ENCODE data around the gene ATP6V0A4.
"Not testable (repeated sequence)": the region's sequence is repeated elsewhere in the genome, so short reads cannot be mapped to it uniquely, and the experiment has no call there.

Gene ATP6V0A4

DNA sequence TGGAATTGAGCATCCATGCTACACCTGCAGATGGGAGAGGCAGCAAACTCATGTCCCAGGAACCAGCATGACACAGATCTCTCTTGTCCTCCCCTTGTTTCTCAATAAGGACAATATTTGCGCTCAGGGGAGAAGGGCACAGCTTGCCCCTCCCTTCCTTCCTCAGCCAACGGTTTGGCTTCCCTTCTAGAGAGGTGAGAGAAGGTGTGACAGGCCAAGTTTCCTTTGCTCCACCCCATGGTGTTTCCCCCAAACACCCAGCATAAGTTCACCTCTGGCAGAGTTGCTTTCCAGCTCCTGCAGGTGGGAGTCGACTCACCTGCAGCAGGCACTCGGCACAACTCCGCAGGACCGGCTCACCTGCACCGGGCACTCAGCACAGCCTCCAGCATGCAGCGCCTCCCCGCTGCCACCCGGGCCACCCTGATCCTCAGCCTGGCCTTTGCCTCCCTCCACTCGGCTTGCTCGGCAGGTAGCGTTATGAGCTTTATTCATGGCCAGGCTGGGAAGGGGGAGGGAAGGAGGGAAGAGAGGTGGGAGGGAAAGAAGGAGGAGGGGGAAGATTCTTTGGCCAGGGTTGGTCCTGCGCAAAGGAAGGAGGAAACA, at the start of gene ATP6V0A4, which contains the start of gene TMEM213:
Gene ATP6V0A4, minus strand, starts transcription at position 482 of the 606 bp plus-strand sequence. CDS start 26,949 bp downstream, outside the sequence.
Gene TMEM213, plus strand, starts transcription at position 280 of the 606 bp plus-strand sequence. Its CDS starts 111 bp downstream, at position 391.
- DNase-seq, result no peak

DNA sequence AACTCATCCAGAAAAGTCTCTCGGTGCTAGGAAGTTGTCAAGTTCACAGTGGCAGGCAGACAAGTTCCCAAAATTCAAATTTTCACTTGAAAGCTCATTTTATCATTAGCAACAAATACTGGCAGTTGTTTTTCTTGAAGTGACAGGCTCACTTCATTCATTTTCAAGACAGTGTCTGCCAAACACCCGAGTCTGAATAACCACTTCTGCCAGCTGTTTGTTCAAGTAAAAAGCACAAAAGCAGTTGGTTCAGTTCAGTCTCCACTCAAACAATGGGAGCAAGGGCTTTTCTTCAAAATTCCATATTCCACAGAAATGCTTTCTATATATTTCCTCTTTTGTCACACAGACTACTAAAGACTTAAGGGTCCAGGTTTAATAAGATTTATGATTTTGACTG, 47.7 kb upstream of the ATP6V0A4 start:
- no peak for DNase-seq

DNA sequence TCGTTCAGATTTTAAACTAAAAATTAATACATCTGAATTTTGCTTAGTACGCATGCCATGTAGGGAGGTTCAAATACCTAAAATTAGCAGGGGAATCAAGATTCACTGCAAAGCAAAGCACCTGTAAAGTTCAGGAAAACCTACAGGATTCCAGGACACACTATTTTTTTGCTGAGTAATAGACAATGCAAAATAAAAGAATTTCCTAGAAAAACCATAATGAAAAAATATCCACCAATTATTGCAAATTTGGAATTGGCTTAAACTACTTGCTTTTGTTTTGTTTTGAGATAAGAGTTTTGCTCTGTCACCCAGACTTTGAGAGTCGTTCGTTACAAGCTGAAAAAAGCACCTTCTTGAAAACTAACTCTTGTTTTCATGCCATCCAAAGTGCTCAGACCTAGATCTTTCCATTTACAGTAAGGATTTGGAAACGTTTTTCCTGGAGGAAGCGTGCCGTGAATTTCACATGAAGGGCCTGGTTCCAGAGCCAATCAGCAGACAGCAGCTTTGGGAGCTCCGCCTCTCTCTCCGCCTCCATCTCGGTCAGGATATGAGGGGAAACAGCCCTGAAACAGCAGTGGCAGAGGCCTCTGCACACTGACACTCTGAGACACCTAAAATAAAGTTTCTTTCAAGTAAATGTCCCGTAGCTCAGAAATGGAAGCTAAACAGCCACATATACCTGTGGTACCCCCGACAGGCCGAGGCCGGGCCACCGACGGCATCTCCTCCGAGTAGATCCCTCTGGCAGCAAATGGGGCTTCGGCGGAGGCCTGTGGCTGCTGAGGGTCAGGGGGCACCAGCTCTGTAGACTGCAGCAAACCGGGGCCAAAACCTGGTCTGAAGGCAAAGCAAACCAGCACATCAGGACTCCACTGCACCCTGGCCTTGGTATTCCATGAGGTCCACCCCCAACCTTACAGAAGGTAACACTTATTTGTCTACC, 45.9 kb upstream of the ATP6V0A4 start:
- DNase-seq, result no peak

DNA sequence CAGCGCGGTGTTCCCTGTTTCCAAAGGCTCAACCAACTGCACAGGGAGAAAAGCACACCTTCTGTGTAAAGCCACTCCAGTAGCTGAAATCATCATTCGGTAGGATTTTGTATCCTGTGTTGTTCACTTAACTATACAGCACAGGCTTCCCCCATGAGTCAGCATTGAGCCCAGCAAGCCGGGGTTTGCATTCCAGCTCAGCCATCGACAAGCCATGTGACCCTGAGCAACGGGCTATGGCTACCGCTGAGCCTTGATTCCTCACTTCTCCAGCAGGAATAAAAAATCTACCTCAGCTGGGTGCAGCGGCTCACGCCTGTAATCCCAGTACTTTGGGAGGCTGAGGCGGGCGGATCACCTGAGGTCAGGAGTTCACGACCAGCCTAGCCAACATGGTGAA, 44.1 kb upstream of the ATP6V0A4 start:
- no peak for DNase-seq

DNA sequence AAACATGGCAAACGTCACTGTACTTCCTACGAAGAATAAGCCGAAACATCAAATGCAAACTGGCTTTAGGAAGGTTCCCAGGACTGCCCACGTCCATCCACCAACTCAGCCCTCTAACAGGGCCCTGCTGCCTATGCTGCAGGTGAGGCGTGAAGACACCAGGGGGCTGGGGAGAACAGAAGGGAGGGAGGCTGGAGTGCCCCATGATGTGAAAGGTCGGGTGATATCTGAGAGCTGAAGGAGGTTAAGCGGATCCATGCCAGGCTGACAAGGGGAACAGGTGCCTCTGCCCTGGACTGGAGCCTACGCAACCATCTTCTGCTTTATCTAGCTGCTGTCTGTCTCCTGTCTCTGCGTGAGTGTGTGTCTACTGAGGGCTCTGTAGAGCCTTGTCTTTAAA, 40.2 kb upstream of the ATP6V0A4 start:
- no peak for DNase-seq

DNA sequence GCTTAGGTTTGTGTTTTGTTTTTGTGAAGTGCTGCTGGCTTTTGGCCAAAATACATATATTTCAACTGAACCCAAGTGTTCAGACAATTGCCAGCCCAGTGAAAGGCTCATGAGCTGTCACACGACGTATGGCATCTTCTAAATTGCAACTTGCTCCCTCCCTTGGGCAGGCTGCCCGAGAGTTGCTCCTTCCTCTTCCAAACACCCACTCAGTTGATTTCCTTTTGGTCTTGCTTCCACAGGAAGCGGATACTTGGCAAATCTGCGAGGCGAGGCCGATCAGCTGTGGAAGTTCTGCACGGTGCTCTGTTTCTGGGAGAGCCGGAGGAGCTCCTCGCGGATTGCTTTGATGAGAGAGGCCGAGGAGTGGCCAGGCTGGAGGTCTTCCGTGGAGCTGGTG, 39.6 kb upstream of the ATP6V0A4 start:
- no peak for DNase-seq

DNA sequence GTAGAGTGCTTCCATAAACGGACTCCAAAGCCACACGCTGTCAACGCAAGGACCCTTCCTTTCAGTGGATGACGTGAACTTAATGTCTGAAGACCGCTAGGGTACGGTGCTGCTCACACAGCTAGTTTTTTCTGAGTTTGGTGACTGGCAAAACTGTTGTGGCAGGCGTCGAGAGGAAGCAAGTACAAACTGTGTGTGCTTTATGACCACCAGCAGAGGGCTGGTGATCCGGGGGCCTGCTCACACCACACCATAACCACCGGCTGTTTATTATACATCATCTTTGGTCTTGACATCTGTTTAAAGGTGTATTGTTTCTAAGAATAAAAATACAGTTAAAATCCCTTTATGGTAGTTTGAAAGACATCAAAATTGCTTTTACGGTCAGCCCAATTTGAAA, 37.1 kb upstream of the ATP6V0A4 start:
- no peak for DNase-seq

DNA sequence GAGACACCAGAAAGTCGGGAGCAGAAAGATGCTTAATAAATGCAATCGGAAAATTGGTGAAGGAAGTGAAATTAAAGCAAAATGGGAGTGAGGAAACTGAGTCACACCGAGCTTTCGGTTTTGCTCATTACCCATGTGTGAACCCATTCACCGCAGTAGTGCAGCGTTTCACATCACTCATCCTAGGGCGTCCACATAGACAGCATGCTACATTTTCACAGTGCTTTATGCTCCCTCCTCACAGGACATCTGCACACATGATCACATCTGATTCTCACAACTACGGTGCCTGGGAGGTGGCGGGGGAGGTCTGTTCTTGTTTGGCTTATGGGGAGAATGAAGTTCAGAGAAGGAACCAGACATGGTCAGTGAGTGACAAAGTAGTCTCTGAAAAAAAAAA, 36.6 kb upstream of the ATP6V0A4 start:
- peak; percentile 30 to 41 for DNase-seq

DNA sequence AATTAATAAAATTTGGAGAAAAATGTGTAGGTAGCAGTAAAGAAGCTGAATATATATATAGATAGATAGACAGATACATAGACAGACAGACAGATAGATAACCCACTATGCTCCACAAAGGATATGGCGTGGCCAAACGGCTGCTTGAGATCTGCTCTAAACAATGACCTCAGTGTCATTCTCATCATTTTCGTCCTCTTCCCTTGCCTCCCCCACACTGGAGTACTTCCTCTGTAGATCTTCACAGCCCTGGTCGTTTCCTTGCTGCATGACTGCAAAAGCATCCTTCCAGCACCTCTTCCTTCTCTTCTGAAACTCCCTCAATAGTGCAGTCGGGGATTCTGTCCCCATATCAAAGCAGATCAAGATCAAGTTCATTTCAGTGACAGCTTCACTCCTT, 35.6 kb upstream of the ATP6V0A4 start:
- no peak for DNase-seq

DNA sequence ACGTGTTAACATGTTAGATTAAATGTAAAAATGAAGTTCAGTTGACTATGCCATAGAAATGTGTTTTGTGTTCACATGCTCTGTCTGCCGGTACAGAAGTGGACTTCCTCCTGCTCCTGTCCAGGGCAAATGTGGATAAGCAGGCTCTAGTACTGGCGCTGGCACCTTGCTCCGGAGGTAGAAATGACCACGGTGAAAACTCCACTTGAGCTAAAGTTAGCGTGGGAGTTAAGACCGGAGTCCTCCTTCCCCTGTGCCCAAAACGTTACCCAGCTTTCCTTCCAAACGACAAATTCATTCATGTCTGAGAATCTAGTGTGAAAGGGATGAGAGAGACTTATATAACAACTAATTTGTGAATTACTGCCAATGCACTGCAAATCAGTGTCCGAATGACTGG, 35.0 kb upstream of the ATP6V0A4 start:
- no peak for DNase-seq

DNA sequence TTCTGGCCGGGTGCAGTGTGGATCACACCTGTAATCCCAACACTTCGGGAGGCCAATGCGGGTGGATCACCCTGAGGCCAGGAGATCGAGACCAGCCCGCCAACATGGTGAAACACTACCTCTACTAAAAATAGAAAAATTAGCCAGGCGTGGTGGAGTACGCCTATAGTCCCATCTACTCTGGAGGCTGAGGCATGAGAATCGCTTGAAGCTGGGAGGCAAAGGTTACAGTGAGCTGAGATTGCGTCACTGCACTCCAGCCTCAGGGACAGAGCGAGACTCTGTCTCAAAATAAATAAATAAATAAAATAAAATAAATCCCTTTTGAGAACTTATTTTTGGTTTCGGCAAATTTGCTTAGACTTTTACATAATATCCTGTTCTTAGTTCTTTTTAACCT, 31.3 kb upstream of the ATP6V0A4 start:
- no peak for DNase-seq

DNA sequence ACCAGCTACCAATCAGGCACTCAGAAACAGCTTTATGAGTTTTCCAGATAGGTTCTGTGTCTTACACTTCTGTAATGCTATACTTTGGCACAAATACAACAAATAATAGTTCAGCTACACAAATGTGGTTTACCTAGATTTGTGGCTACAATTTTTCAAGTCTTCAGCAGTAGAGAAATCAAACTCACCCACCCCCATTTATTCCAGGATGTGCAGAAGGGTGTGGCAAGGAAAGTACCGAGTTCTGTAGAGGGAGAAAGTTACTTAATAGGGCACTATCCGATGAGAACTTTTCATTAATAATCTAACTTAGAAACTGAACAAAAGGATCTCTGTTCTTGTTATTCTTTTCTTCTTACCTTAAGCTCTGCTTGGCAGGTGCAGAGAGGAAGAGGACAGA, 30.3 kb upstream of the ATP6V0A4 start:
- no peak for DNase-seq

DNA sequence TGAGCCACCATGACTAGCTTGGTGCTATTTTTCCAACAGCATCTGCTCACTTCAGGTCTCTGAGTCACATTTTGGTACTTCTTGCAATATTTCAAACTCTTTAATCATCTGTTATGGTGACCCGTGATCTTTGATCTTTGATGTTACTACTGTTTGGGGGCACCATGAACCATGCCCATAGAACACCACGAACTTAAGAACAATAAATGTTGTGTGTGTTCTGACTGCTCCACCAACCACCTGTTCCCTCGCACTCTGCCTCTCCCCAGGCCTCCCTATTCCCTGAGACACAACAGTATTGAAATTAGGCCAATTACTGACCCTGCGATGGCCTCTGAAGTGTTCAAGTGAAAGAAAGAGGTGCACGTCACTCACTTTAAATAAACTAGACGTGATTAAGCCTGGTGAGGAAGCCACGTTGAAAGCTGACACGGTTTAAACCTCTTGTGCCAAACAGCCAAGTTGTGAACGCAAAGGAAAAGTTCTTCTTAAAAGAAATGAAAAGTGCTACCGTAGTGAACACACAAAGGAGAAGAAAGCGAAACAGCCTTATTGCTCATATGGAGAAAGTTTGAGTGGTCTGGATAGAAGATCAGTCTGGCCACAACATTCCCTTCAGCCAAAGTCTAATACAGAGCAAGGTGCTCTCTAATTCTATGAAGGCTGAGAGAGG, 27.2 kb upstream of the ATP6V0A4 start:
- DNase-seq, result no peak

DNA sequence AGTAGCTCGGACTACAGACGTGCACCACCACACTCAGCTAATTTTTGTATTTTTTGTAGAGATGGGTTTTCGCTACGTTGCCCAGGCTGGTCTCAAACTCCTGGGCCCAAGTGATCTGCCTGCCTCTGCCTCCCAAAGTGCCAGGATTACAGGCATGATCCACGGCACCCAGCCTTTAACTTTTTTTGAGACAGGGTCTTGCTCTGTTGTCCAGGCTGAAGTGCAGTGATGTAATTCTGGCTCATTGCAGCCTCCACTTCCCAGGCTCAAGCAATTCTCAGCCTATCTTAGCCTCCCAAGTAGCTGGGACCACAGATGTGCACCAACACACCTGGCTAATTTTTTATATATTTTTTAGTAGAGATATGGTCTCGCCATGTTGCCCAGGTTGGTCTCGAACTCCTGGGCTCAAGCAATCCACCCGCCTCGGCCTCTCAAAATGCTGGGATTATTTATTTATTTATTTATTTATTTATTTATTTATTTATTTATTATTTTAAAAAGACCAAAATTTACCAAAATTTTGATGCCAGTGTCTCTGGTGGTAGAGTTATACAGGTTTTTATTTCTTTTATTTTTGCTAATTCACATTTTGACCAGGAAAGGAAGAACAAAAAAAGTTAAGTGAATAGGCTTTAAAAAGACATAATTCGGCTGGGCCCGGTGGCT, 25.0 kb upstream of the ATP6V0A4 start:
- DNase-seq, result no peak

DNA sequence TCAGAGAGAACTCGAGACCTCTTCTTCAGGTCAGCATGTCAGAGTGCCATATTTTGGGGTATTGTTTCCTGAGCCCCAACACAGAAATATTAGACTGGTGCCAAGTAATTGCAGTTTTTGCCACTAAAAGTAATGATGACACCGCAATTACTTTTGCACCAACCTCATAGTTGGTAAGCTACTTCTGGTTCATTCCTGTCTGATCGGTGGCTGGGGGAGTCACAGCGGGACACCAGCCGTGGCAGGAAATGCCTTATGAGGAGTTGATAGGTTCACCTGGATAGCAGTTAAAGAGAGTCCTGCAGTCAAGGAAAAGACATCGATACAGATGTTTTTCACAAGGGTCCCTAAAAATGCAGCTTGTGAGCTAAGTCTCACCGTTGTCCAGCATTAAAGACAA, 23.9 kb upstream of the ATP6V0A4 start:
- no peak for DNase-seq

DNA sequence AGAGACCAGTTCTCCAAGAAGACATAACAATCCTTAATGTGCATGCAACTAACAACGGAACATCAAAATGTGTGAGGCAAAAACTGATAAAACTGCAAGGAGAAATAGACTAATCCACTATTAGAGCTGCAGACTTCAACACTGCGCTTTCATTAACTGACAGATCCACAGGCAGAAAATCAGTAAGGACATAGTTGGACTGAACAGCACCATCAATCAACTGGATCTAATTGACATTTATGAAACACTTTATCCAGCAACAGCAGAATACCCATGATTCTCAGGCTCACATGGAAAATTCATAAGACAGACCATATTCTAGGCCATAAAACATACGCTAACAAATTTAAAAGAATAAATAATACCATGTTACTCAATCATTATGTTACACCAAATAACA, 21.6 kb upstream of the ATP6V0A4 start:
- no peak for DNase-seq

DNA sequence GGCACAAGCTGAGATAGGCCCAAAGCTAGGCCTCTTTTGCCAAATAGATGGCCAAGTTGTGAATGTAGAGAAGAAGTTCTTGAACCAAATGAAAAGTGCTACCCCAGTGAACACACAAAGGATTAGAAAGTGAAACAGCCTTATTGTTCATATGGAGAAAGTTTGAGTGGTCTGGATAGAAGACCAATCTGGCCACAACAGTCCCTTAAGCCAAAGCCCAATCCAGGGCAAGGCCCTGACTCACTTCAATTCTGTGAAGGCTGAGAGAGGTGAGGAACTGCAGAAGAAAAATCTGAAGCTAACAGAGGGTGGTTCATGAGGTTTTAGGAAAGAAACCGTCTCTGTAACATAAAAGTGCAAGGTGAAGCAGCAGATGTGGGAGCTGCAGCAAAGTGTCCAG, 18.7 kb upstream of the ATP6V0A4 start:
- no peak for DNase-seq

DNA sequence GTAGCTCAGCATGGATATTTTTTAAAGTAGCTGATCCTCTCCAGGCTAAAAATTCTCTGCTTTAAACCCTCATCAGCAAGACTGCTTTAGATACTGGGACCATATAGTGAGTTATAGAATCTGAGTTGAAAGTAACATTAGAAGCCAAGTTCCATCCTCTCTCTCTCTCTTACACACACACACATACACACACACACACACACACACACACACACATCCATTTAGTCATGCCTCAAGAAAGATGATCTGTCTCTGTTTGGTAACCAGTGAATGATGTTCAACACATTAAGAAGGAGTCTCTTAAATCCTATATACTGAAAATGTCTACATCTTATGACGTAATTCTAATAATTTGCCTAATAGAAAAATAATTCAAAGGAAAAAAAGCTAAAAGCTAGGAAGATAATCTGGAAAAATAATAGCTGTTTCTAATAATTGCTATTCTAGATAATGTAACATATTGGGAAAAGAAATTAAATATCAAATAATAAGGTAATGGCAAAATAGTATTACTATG, 16.9 kb upstream of the ATP6V0A4 start:
- DNase-seq, result no peak

DNA sequence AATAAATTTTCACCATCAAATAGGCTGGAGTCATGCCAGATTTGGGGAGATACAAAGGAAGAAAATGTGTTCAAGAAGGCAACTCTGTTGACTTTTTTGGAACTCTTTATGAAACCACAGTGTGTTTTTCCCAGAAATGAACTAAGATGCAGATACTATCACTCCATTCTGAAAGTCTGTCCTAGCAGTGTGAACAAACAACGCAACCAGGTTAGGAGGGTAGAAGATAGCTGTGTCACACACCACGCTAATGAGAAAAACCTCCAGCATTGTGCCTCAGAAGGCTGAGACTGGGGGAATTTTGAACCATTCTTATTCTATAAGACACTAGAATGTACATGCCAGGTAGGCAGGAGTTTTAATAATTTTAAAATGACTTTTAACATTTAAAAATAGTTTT, 15.9 kb upstream of the ATP6V0A4 start:
- DNase-seq, result no peak

DNA sequence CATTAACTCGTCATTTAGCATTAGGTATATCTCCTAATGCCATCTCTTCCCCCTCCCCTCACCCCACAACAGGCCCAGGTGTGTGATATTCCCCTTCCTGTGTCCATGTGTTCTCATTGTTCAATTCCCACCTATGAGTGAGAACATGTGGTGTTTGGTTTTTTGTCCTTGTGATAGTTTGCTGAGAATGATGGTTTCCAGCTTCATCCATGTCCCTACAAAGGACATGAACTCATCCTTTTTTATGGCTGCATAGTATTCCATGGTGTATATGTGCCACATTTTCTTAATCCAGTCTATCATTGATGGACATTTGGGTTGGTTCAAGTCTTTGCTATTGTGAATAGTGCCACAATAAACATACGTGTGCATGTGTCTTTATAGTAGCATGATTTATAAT, 13.3 kb upstream of the ATP6V0A4 start:
- not testable (repeated sequence) for DNase-seq

DNA sequence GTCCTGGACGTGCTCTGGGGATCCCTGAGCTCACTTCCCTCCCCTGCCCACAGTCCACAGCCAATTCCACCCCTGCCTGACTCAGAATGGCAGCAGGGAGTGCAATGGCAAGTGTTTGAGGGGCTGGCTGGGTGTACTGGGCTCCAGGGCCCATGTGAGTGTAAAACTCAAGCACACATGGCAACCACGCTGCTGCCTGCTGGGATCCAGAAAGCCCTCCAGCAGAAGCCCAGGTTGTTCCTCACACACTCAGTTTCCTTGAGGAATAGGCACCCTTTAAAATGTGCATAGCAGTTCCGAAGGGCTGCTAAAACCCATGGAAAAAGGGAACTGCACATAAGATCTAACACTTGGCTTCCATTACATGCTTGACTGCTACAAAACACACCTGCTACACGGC, 11.3 kb upstream of the ATP6V0A4 start:
- DNase-seq, result no peak

DNA sequence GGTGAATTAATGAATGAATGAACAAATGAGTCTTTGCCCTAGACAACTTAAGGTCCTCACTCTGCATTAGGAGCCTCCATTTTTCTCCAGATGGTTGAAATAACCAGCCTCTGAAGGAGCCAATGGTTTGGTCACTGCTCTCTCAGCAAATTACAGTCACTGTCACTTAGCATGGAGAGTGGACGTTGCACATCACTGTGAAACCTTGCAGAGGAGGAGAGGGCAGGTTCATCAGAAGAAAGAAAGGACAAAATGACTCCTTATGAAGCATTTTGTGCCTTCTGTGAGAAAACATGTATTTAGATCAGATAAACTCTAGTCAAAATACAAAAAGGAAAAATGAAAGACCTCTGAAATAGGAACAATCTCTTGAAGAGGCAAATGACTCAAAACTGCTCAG, 6.6 kb upstream of the ATP6V0A4 start:
- no peak for DNase-seq

DNA sequence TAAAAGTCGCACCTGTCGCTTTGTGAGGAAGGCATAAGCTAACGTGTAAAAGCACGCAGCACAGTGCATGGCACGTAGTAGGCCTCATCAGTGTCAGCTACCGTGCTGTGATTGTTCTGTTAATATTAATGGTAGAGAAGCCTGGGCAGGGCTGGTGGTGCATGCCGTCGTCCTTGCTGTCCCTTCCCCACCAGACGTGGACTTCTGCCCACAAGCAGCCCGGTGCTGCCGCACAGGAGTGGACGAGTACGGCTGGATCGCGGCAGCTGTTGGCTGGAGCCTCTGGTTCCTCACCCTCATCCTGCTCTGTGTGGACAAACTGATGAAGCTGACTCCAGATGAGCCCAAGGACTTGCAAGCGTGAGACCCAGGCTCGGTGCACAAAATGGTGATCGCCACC, 4.7 kb upstream of the ATP6V0A4 start:
- no peak for DNase-seq
